GM23248 (cell line): Measurements from ENCODE around the gene ABHD12B.

ENCODE experiments used
- EZH2 ChIP-seq: fragments of 200-600 bp; sonication (generic); IDR thresholded peaks from 2 replicates; pipeline ENCODE4 v1.6.1; 2018; ENCODE audit warnings: antibody characterized with exemption, mild to moderate bottlenecking; ENCODE audit not compliant: insufficient read depth, poor library complexity, severe bottlenecking
- EZH2phosphoT487 ChIP-seq: fragments of 200-600 bp; sonication (generic); IDR thresholded peaks from 2 replicates; pipeline ENCODE4 v1.6.1; 2018; ENCODE audit warnings: antibody characterized with exemption, moderate library complexity, mild to moderate bottlenecking, low read depth; ENCODE audit not compliant: insufficient read depth

GRCh38 chr14:50882932-50883826 is 11.3 kb downstream of the ABHD12B start:
- TF ChIP-seq EZH2 (no peak), EZH2phosphoT487 (no peak)
